Esophagus muscularis mucosa (tissue), 4 donors: Measurements from ENCODE around the gene SRSF6.

ENCODE experiments used
- CTCF ChIP-seq, 3 experiments: fragments of 200-600 bp in 2 of 3; fragments of 450-650 bp in 1 of 3; sonication (generic) in 2 of 3; IDR thresholded peaks; one replicate each; pipeline ENCODE4 v1.5.1; 2017 to 2019; ENCODE audit warnings: antibody characterized with exemption in 3 of 3, mild to moderate bottlenecking in 2 of 3, moderate library complexity in 1 of 3
- EP300 ChIP-seq: sonication (generic); formaldehyde crosslinking; IDR thresholded peaks from one replicate; pipeline ENCODE4 v1.6.1; 2017; ENCODE audit warnings: antibody characterized with exemption
- POLR2A ChIP-seq: fragments of 450-650 bp; IDR thresholded peaks from one replicate; pipeline ENCODE4 v1.6.1; 2017; ENCODE audit warnings: antibody characterized with exemption, moderate library complexity, mild to moderate bottlenecking, low read depth
- POLR2AphosphoS5 ChIP-seq, 2 donors: sonication (generic); formaldehyde crosslinking; IDR thresholded peaks; one replicate each; pipeline ENCODE4 v1.6.1; 2017; ENCODE audit warnings: antibody characterized with exemption in 2 of 2

GRCh38 chr20:43450841-43451799 lies 6.6 kb upstream of the SRSF6 start:
- TF ChIP-seq POLR2A (no peak), CTCF (IDR thresholded peaks at IDR 0.05) (no peak), POLR2AphosphoS5 (IDR thresholded peaks at IDR 0.05) (no peak), EP300 (no peak)
